MCF 10A (cell line): ENCODE results near the gene IL10RA. TPM values are rescaled to one million over a fixed set of nuclear protein-coding genes. Genes with fewer than 3 reads are reported as not detected.

Experiments used
- BruUV-seq: library from RNA; stranded (reverse); fragments of 400-500 nt; replicated peaks from 2 replicates; lab custom pipeline; 2021; lab: Mats Ljungman, UMichigan
- CTCF ChIA-PET: fragments of 300-600 bp; sonication (Branson Sonifier 250); formaldehyde crosslinking; extraction: SDS; loops from one replicate; lab custom pipeline; 2021; ENCODE audit warnings: antibody characterized with exemption, inconsistent platforms; lab: Yijun Ruan, JAX
- POLR2A ChIA-PET: fragments of 300-600, 350-650 bp; sonication (Branson Sonifier 250); formaldehyde crosslinking; extraction: SDS; loops from one replicate; lab custom pipeline; 2020; ENCODE audit warnings: antibody characterized with exemption, inconsistent platforms; lab: Yijun Ruan, JAX
- DNase-seq: peaks from one replicate; pipeline ENCODE4 v3.0.0-alpha.2; 2018; ENCODE audit not compliant: unreplicated experiment
- H3K27ac Mint-ChIP-seq: one replicate; pipeline ENCODE4 v1.8.0; 2022; ENCODE audit warnings: mild to moderate bottlenecking, low read depth, mixed read lengths; ENCODE audit not compliant: unreplicated experiment
- H3K27me3 Mint-ChIP-seq: one replicate; pipeline ENCODE4 v1.8.0; 2022; ENCODE audit warnings: mixed read lengths; ENCODE audit not compliant: insufficient read depth, unreplicated experiment
- H3K36me3 Mint-ChIP-seq: one replicate; pipeline ENCODE4 v1.8.0; 2022; ENCODE audit warnings: mild to moderate bottlenecking, moderate library complexity, mixed read lengths; ENCODE audit not compliant: insufficient read depth, unreplicated experiment
- H3K4me1 Mint-ChIP-seq: one replicate; pipeline ENCODE4 v1.8.0; 2022; ENCODE audit warnings: mixed read lengths; ENCODE audit not compliant: insufficient read depth, unreplicated experiment
- H3K4me3 Mint-ChIP-seq: one replicate; pipeline ENCODE4 v1.8.0; 2022; ENCODE audit warnings: mild to moderate bottlenecking, moderate library complexity, mixed read lengths; ENCODE audit not compliant: unreplicated experiment
- H3K9me3 Mint-ChIP-seq: one replicate; pipeline ENCODE4 v1.8.0; 2022; ENCODE audit warnings: mixed read lengths; ENCODE audit not compliant: unreplicated experiment
- CTCF ChIP-seq: fragments of 200-600 bp; IDR thresholded peaks from one replicate; pipeline ENCODE4 v1.8.0; 2022; ENCODE audit warnings: antibody characterized with exemption, mild to moderate bottlenecking; ENCODE audit not compliant: unreplicated experiment
- intact Hi-C: fragments of 100-400 bp; cut with micrococcal nuclease; formaldehyde crosslinking; loops from 2 replicates; pipeline ENCODE4 v1.14.1; 2022
- total RNA-seq: library from RNA; stranded (reverse); gene quantifications from 2 replicates; pipeline ENCODE4 v1.2.3, GENCODE V29; 2022

Gene IL10RA
- total RNA-seq, 1 experiment from 2014 or later = not detected

- H3K36me3 Mint-ChIP-seq = no peaks in the 10 kb centered on the region
- H3K9me3 Mint-ChIP-seq = no peaks in the 10 kb centered on the region
- POLR2A ChIA-PET = interaction anchor here (0.6 kb wide), 1 partner anchor 101 kb away, joined by 3 read pairs; no protein-coding TSS in a partner anchor
- no peak for TF ChIP-seq CTCF
- peaks cover 13% of the 10 kb centered on the region for H3K27me3 Mint-ChIP-seq
- no peak overlapping the region for H3K4me3 Mint-ChIP-seq
- DNase-seq = no peak
- BruUV-seq = no TSS peak
- intact Hi-C loops = no loop called here
- CTCF ChIA-PET = interaction anchor here (0.6 to 8.5 kb wide), 2 partner anchors 98 to 149 kb away, joined by 7 to 200 read pairs; no protein-coding TSS in a partner anchor
- no peak overlapping the region for H3K27ac Mint-ChIP-seq
- peaks cover 4% of the 10 kb centered on the region for H3K4me1 Mint-ChIP-seq
Measured at GRCh38 chr11:117941163-117941707, 45.0 kb upstream of the IL10RA start.

- Mint-ChIP-seq H3K4me1 (peaks cover 4% of the 10 kb centered on the region), H3K4me3 (no peak overlapping the region), H3K27ac (no peak overlapping the region), H3K36me3 (no peaks in the 10 kb centered on the region), H3K9me3 (no peaks in the 10 kb centered on the region), H3K27me3 (peaks cover 13% of the 10 kb centered on the region)
- no peak for DNase-seq
- CTCF ChIA-PET = interaction anchor here (8.5 kb wide), 1 partner anchor 99 kb away, joined by 200 read pairs; no protein-coding TSS in a partner anchor
- BruUV-seq = no TSS peak
- intact Hi-C loops = no loop called here
- POLR2A ChIA-PET = interaction anchor here (0.6 kb wide), 1 partner anchor 100 kb away, joined by 3 read pairs; no protein-coding TSS in a partner anchor
- no peak for TF ChIP-seq CTCF
Measured at GRCh38 chr11:117941976-117942654, 44.1 kb upstream of the IL10RA start.

- DNase-seq = no peak
- Mint-ChIP-seq H3K4me1 (peaks cover 4% of the 10 kb centered on the region), H3K36me3 (no peaks in the 10 kb centered on the region), H3K4me3 (no peak overlapping the region), H3K27ac (no peak overlapping the region), H3K9me3 (no peaks in the 10 kb centered on the region), H3K27me3 (peaks cover 12% of the 10 kb centered on the region)
- TF ChIP-seq CTCF = no peak
- CTCF ChIA-PET = interaction anchor here (0.6 to 8.5 kb wide), 5 partner anchors 28 to 355 kb away, joined by 3 to 200 read pairs (median 4); no protein-coding TSS in a partner anchor
- intact Hi-C loops = no loop called here
- no TSS peak for BruUV-seq
- POLR2A ChIA-PET = no interaction called here
Measured at GRCh38 chr11:117944554-117944953, 41.6 kb upstream of the IL10RA start.

GRCh38 chr11:117945047-117945810, 41.0 kb upstream of the IL10RA start:
- H3K4me3 Mint-ChIP-seq = no peak overlapping the region
- CTCF ChIA-PET = interaction anchor here (0.6 to 8.5 kb wide), 10 partner anchors 29 to 355 kb away, joined by 3 to 200 read pairs (median 10); partner anchors contain the start of gene FXYD2

More at GRCh38 chr11:117945047-117945810, 41.0 kb upstream of the IL10RA start:
- Mint-ChIP-seq H3K9me3 (no peaks in the 10 kb centered on the region), H3K4me1 (peaks cover 4% of the 10 kb centered on the region), H3K27ac (no peak overlapping the region), H3K27me3 (peaks cover 13% of the 10 kb centered on the region), H3K36me3 (no peaks in the 10 kb centered on the region)
- TF ChIP-seq CTCF = no peak
- no TSS peak for BruUV-seq
- DNase-seq = no peak
- intact Hi-C loops = no loop called here
- POLR2A ChIA-PET = no interaction called here
